Testis (tissue), 2 donors: Measurements from ENCODE around the gene DLGAP3.

Source experiments
- POLR2A ChIP-seq: fragments of 450-650 bp; IDR thresholded peaks from one replicate; pipeline ENCODE4 v1.6.1; 2017; ENCODE audit warnings: antibody characterized with exemption, mild to moderate bottlenecking, moderate library complexity
- TF ChIP-seq, protein P1 (sequence below), 3 experiments: fragments of 450-650 bp in 2 of 3; fragments of 200-600 bp in 1 of 3; sonication (generic) in 1 of 3; IDR thresholded peaks; one replicate each; pipeline ENCODE4 v1.5.1; 2016 to 2019; ENCODE audit warnings: antibody characterized with exemption in 3 of 3, mild to moderate bottlenecking in 2 of 3, moderate library complexity in 1 of 3

DNA sequence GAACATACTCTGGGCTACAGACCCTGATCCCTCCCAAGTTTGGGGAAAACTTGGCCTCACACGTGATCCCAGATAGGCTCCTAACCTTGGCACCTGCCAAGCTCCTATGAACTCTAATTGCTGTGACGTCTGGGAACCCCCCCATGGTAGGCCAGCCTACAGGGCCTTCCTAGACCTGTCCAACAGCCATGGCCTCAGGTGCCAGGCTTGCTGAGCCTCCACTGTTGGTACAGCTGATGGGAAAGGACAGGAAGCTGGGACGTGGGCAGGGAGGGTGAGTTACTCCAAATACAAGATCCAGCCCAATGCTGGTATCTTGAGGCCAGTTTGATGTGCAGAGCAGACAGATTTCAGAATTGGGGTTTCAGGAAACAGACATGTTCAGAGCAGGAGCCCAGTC, 89.0 kb downstream of the DLGAP3 start:
- TF ChIP-seq, protein P1, sequence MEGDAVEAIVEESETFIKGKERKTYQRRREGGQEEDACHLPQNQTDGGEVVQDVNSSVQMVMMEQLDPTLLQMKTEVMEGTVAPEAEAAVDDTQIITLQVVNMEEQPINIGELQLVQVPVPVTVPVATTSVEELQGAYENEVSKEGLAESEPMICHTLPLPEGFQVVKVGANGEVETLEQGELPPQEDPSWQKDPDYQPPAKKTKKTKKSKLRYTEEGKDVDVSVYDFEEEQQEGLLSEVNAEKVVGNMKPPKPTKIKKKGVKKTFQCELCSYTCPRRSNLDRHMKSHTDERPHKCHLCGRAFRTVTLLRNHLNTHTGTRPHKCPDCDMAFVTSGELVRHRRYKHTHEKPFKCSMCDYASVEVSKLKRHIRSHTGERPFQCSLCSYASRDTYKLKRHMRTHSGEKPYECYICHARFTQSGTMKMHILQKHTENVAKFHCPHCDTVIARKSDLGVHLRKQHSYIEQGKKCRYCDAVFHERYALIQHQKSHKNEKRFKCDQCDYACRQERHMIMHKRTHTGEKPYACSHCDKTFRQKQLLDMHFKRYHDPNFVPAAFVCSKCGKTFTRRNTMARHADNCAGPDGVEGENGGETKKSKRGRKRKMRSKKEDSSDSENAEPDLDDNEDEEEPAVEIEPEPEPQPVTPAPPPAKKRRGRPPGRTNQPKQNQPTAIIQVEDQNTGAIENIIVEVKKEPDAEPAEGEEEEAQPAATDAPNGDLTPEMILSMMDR (IDR thresholded peaks at IDR 0.05): no peak
- no peak for TF ChIP-seq POLR2A
